ENCODE results near the gene BUD13. TPM values are rescaled to one million over a fixed set of nuclear protein-coding genes. Genes with fewer than 3 reads are reported as not detected.

The BUD13 gene
- total and polyA plus RNA-seq, 2 of the 13 experiments (the other 11 are each of a cell fraction or from before 2014, with no cell fraction given) = 13.3 to 25.9 TPM

DNA sequence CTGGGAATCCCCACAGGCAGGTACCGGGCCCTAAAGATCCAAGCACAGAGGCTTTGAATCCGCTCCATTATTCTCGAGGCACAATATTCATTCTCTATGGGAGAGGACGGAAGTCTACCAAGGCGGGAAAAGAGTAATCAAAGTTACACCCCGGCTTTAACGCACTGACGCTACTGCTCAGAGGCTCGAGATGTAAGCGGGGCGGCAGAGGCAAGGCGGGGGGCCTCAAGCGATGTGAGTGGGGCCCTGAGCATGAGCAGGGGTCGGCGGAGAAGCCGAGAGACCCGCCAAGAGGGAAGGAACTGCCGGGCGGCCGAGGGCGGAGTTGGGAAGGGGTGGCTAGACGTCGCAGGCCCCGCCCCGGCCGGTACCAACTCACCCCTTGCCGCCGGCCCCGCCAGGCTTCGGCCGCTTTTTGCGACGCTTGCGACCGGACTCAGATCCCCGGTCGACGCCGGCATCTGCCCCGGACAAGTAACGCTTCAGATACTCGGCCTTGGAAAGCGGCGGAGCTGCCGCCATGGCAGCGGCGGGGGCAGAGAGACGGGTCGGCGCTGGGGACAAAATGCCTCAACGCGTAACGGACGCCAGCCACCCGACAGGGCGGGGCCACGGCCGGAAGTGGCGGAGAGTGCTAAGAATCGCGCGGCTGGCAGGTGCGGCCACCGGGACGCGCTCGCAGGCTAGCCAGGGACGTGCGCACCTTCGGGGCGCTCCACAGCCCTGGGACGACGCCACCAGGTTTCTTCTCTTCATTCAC lies at the start of gene BUD13 (continued):
- peak; percentile 85; the same call in 1 of the 2 replicates for TF ChIP-seq ZNF510 (CRISPR knock-in tag; IDR thresholded peaks at IDR 0.05; ENCODE audit: low read depth)
- TF ChIP-seq FOSL1 (CRISPR knock-in tag; IDR thresholded peaks at IDR 0.05; ENCODE audit: borderline replicate concordance) = peak; percentile 47; the same call in 1 of the 2 replicates
- no peak for TF ChIP-seq CBX2 (IDR thresholded peaks at IDR 0.05; ENCODE audit: low read depth, low read length)
- peak; percentile 65; the same call in 1 of the 2 replicates for TF ChIP-seq CBX2 (CRISPR knock-in tag; IDR thresholded peaks at IDR 0.05; ENCODE audit: low read depth)
- TF ChIP-seq POLR2A (IDR thresholded peaks at IDR 0.05; ENCODE audit: insufficient read depth in 1 of 2, low read depth in 2 of 2, low read length in 2 of 2) = peak; percentile 76 to 92
- peak; percentile 71 for TF ChIP-seq GATAD2A (CRISPR knock-in tag; IDR thresholded peaks at IDR 0.05)
- TF ChIP-seq KAT7 (CRISPR knock-in tag; IDR thresholded peaks at IDR 0.05; ENCODE audit: borderline replicate concordance) = peak; percentile 90; the same call in 1 of the 2 replicates
- TF ChIP-seq CEBPB (IDR thresholded peaks at IDR 0.05; ENCODE audit: borderline replicate concordance, low read depth, low read length) = no peak
- TF ChIP-seq, protein P1, sequence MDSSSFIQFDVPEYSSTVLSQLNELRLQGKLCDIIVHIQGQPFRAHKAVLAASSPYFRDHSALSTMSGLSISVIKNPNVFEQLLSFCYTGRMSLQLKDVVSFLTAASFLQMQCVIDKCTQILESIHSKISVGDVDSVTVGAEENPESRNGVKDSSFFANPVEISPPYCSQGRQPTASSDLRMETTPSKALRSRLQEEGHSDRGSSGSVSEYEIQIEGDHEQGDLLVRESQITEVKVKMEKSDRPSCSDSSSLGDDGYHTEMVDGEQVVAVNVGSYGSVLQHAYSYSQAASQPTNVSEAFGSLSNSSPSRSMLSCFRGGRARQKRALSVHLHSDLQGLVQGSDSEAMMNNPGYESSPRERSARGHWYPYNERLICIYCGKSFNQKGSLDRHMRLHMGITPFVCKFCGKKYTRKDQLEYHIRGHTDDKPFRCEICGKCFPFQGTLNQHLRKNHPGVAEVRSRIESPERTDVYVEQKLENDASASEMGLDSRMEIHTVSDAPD (CRISPR knock-in tag; IDR thresholded peaks at IDR 0.05) = peak; percentile 83
- TF ChIP-seq KLF11 (CRISPR knock-in tag; IDR thresholded peaks at IDR 0.05) = 0 out of 2 replicates have a peak, but pooled peaks have one; percentile 33
- TF ChIP-seq ZNF709 (CRISPR knock-in tag; IDR thresholded peaks at IDR 0.05) = no peak; the same call in 1 of the 2 replicates
- no peak for TF ChIP-seq DPF2 (CRISPR knock-in tag; IDR thresholded peaks at IDR 0.05; ENCODE audit: borderline replicate concordance, low read depth)
- TF ChIP-seq ADNP (CRISPR knock-in tag; IDR thresholded peaks at IDR 0.05) = peak; percentile 49; the same call in 1 of the 2 replicates
- TF ChIP-seq HOXA3 (CRISPR knock-in tag; IDR thresholded peaks at IDR 0.05) = peak; percentile 97
- TF ChIP-seq DMAP1 (CRISPR knock-in tag; IDR thresholded peaks at IDR 0.05) = peak; percentile 97
- peak; percentile 43 for TF ChIP-seq RAD21 (CRISPR knock-in tag; IDR thresholded peaks at IDR 0.05)
- TF ChIP-seq, protein P2, sequence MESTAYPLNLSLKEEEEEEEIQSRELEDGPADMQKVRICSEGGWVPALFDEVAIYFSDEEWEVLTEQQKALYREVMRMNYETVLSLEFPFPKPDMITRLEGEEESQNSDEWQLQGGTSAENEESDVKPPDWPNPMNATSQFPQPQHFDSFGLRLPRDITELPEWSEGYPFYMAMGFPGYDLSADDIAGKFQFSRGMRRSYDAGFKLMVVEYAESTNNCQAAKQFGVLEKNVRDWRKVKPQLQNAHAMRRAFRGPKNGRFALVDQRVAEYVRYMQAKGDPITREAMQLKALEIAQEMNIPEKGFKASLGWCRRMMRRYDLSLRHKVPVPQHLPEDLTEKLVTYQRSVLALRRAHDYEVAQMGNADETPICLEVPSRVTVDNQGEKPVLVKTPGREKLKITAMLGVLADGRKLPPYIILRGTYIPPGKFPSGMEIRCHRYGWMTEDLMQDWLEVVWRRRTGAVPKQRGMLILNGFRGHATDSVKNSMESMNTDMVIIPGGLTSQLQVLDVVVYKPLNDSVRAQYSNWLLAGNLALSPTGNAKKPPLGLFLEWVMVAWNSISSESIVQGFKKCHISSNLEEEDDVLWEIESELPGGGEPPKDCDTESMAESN (CRISPR knock-in tag; conservative IDR thresholded peaks at IDR 0.05) = peak; percentile 94
- TF ChIP-seq, protein P3, sequence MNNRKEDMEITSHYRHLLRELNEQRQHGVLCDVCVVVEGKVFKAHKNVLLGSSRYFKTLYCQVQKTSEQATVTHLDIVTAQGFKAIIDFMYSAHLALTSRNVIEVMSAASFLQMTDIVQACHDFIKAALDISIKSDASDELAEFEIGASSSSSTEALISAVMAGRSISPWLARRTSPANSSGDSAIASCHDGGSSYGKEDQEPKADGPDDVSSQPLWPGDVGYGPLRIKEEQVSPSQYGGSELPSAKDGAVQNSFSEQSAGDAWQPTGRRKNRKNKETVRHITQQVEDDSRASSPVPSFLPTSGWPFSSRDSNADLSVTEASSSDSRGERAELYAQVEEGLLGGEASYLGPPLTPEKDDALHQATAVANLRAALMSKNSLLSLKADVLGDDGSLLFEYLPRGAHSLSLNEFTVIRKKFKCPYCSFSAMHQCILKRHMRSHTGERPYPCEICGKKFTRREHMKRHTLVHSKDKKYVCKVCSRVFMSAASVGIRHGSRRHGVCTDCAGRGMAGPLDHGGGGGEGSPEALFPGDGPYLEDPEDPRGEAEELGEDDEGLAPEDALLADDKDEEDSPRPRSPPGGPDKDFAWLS (CRISPR knock-in tag; IDR thresholded peaks at IDR 0.05; ENCODE audit: borderline replicate concordance) = 0 out of 2 replicates have a peak, but pooled peaks have one; percentile 36
- no peak for TF ChIP-seq ZNF562 (CRISPR knock-in tag; IDR thresholded peaks at IDR 0.05; ENCODE audit: borderline replicate concordance)
- TF ChIP-seq, protein P4, sequence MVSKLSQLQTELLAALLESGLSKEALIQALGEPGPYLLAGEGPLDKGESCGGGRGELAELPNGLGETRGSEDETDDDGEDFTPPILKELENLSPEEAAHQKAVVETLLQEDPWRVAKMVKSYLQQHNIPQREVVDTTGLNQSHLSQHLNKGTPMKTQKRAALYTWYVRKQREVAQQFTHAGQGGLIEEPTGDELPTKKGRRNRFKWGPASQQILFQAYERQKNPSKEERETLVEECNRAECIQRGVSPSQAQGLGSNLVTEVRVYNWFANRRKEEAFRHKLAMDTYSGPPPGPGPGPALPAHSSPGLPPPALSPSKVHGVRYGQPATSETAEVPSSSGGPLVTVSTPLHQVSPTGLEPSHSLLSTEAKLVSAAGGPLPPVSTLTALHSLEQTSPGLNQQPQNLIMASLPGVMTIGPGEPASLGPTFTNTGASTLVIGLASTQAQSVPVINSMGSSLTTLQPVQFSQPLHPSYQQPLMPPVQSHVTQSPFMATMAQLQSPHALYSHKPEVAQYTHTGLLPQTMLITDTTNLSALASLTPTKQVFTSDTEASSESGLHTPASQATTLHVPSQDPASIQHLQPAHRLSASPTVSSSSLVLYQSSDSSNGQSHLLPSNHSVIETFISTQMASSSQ (IDR thresholded peaks at IDR 0.05; ENCODE audit: low read depth) = no peak
- TF ChIP-seq, protein P4 (CRISPR knock-in tag; IDR thresholded peaks at IDR 0.05; ENCODE audit: borderline replicate concordance) = peak; percentile 84
- peak; percentile 82 for TF ChIP-seq MED1 (CRISPR knock-in tag; IDR thresholded peaks at IDR 0.05)

All from HepG2 (cell line).